MM.1S (cell line): ENCODE measurements around the gene SMIM26.

Experiments
- CTCF ChIP-seq: fragments of 300-600 bp; sonication (generic); IDR thresholded peaks from 2 replicates; pipeline ENCODE4 v1.5.1; 2016; ENCODE audit warnings: antibody characterized with exemption, low read length, mixed read lengths
- EZH2 ChIP-seq: fragments of 300-600 bp; sonication (generic); optimal IDR thresholded peaks from 2 replicates; pipeline ENCODE3; 2017; ENCODE audit warnings: low read depth, mild to moderate bottlenecking, antibody characterized with exemption, low read length, mixed read lengths
- EZH2phosphoT487 ChIP-seq: fragments of 300-600 bp; sonication (generic); IDR thresholded peaks from 2 replicates; pipeline ENCODE4 v1.6.1; 2018; ENCODE audit warnings: antibody characterized with exemption, low read length

DNA sequence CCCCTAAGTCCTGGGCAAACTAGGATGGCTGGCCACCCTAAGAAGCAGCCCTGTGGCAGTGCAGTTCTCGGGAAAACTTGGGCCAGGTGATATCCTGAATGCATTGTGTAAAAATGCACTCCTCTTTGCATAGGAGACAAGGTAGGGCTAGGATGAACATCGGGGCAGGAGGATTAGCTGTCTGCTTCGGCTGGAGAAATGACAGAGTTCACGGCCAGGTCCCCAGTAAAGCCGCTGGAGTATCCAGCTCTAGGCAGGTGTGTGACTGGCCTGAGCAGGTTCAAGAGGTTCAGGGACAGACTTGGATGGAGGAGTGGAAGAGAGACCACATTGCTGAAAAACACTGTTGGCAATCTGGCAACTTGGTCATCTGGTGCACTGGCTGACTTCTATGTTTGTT lies 47.0 kb downstream of the SMIM26 start:
- no peak for TF ChIP-seq CTCF
- TF ChIP-seq EZH2phosphoT487, result no peak
- no peak for TF ChIP-seq EZH2
